NOMO-1 (cell line): ENCODE measurements around the gene IL3.

ENCODE experiments used
- DNase-seq, 2 experiments: peaks; one replicate each; lab custom pipeline; 2025; ENCODE audit not compliant: unreplicated experiment in 2 of 2; lab: John Stamatoyannopoulos, UW

The IL3 gene

DNA sequence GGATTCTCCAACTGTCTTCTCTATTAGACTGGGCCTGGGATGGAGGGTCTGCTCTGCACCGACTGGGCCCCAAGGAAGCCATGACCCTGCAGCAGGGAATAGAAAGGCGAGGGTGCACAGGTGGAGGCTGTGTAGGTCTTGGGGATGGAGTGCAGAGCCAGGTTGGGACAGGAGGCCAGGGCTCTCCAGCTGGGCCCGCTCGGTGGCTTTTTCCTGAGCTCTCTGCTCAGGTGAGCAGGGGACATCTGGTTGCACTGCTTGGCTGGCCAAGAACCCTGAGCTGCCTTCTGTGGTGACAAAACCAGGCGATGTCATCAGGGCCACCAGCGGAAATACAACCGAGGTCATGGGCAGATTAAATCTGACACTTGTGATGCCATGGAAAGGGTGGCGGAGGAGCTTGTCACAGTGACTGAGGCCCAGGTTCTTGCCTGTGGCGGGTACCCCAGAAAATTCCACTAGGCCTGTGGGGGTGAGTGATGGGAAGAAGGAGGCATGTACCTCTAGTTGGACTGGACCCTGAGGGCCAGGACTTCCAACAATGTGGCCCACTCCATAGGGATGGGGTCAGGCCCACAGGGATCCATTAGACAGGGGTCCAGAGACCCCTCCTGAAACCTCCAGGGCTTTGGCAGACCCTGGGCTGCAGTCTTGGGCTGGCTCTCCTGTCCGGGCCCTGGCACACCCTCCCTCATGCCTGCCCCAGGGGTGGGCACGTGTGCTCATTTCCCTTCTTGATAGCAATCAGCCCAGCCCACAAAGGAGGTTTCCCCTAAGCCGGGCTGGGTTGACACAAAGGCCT, 4.4 kb upstream of the IL3 start:
- no peak for DNase-seq

DNA sequence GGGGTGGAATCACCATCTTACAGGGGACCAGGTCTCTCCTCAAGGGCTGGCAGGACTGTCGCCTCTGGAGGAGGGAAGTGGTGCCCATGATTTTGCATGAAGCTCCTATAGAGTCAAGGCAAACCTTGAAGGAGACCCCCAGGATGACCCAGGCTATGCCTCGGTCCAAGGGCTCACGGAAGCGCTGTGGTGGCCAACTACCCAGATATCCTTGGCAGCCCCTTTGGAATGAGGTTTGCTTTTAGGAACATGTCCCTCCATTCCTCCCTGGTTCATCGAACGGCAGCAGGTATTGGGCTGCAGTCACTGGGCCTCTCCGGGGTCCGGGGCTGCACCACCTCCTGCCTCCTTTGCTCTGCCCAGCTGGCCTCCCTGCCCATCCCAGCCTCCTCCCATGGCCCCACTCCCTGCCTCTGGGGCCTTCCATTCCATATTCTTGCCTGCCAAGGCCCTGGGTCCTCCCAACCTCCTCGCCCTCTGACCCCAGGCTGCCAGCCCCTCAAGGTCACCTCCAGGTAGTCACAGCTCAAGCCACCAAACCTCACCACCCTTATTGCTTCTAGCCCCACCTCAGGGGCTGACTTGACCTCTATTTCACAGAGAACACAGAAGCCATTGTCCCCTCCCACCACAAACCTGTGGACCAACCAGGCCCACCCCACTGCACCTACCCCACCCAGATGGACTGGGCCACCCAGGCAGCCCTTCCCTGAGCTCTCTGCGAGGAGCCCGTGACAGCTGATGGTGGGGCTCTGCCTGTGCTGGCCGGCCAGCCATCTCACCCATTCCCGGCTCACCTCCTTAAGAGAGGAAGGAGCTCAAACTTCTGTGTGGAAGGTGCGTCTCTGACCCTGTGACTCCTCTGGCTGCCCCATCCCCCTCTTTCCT, 3.6 kb upstream of the IL3 start:
- no peak for DNase-seq

DNA sequence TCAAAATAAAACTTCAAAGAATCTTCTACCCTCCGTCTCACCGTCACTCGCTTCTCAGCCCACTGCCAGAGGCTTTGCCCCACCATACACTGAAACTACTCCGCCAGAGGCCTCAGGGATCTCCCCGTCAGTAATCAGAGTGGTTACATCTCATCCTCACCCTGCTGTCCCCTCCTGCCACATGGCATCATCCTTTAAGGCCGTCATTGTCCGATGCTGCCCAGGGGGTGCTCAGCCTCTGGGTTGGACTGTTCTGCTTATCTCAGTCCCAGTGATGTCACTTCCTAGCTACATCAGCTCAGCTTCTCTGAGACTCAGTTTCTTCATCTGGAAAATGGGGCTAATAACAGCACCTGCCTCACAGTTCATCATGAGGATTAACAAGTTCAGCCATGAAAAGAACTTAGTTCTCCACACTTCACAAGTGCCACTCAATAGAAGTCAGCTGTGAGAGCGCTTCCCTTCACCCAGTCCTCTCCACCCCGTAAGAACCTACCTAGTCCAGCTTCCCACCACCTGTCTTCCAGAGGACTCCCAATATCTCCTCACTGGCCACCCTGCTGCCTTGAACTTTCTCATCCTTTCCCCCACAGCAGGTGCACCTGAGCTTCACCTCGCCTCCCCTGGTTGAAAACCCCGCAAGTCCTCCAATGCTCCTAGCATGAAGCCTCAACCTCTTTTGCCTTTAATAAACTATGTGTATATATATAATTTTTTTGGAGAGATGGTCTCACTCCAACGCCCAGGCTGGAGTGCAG, 2.8 kb upstream of the IL3 start:
- DNase-seq, result no peak

DNA sequence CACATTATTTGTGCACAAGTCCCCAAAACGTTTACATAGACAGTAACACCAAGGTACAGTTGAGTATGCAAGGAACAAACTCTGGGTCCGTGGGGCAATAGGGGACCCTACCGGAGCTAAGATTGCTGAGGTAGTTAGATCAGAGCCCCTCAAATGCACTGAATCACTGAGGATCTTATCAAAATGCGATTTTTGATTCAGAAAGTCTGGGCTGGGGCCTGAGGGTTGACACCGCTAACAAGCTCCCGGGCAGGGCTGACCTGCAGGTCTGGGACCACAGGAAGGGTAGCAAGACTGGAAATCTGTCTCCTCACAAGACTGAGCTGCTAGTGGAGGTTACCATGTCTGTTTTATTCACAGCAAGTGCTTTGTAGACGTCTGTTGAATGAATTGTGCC, 1.8 kb upstream of the IL3 start:
- no peak for DNase-seq

DNA sequence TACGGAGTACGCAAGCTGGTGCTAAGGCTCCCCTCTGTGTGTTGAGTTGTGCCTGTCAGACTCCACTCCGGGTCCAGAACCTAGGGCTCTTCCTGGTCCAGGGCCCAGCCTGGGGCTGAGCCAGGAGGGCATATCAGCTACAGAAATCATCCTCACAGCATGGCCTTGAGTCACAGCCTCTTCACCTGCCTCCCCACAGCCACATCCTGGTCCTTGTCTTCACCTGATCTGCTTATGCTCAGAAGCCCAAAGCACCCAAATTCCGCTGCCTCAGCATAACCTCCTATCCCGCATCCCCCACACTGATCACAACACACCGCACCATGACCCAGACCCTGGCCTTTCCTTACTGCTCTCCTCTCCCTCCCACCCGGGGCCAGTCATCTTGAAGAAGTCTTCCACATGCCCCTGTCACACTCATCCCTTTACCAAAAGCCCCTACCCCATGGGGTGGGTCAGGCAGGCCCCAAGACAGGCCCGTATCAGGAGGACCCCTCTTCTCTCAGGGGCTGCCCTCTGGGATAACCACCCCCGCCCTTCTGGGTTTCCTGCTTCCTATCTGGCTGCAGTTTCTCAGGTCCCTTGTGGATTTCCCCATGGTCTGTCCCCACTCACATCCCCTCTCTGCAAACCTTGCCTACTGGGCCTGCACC, 1.3 kb upstream of the IL3 start:
- DNase-seq, result no peak

DNA sequence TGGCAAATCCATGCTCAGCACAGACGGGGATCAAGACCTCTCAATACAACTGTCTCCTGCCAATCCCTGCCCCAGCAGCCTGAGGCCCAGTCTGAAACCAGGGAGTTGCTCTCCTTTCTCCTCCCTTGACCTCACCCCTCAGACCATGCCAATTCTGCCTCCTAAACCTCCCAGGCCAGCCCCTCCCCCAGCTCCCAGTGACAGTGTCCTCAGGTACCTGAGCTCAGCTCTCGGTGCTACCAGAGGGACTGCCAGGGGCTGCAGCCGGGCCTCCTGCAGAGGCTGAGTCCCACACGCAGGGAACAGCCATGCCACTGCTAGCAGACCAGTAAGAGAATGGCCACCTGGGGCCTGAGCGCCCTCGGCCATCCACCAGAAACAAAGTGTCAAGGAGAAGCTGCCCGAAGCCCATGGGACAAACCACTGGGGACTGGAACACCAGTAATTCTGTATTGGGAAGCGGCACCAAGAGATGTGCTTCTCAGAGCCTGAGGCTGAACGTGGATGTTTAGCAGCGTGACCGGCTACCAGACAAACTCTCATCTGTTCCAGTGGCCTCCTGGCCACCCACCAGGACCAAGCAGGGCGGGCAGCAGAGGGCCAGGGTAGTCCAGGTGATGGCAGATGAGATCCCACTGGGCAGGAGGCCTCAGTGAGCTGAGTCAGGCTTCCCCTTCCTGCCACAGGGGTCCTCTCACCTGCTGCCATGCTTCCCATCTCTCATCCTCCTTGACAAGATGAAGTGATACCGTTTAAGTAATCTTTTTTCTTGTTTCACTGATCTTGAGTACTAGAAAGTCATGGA, 557 bp upstream of the IL3 start:
- no peak for DNase-seq

DNA sequence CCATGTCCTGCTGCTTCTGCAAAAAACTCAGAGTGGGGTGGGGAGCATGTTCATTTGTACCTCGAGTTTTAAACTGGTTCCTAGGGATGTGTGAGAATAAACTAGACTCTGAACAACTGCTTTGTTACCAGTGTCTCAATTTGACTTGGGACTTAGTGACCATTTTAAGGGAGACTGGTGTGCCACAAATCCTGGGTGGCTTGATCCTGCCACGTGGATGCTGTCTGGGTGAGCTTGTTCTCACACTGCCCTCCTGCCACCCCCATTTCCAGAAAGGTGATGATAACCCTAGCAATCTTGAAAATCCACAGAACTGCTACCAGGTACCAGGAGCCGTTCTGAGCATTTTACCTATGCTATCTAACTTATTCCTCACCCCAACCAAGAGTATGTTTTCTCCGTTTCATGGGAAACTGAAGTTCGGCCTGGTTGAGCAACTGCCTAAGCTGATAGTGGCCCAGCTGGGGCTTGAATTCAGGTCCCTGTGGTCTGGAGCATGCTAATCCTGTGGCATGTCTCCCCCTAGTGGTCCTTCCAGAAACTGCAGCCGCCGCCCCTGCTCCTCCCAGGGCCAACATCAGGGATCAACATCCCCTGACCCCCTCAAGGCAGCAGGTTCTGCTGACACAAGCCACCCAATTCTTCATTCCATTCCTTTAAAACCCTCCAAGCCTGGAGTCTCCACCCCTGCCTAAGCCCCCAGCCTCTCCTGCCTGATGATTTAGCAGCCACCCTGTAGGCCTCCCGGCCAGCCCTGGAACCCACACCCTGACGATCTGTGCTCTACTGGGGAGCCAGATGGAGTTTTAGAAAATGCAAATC, 2.8 kb downstream of the IL3 start:
- peak; percentile 42 to 52 for DNase-seq

DNA sequence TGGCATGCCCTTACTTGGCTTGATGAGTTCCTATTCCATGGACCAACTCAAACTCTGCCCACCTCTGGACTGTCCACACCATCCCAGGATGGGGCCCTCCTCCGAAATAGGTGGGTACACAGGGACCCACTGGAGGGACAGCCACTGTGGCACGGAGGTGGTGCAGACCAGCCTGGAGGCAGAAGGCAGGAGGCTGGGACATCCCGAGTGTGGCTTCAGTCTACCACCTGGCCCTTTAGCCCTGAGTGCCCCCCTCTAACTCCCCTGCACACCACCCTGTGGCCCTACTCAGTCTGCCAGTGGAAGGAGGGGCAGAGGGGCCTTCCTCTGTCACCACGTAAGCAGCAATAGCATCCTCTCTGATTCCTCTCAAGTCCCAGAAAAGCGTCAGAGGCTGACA, 3.7 kb downstream of the IL3 start:
- DNase-seq, result no peak

DNA sequence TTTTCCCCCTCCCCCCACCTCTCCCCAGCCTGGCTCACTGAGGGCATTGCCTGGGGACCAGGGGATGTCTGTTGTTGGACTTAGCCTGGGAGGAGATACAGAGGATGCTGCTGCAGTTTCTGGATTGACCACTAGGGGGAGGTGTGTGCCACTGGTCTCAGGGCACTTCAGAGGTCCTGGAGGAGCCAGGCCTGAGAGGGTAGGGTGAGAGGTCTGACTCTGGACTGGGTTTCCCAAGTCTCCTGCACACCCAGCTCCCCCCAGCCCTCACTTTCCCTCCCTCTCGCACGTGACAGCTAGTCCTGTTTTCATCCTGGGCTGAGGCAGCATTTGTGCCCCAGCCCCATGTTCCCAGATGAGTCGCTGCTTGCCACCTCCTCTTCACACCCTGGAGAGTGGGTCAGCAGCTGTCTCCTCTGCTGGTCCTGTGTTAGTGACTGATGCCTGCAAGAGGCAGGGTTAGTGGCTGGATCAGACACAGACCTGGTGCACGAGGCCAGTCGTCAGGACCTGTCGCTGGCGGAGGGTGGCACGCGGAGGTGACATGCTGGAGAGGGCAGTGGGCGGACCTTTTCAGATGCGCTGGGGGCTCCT, 4.4 kb downstream of the IL3 start:
- DNase-seq, result peak; percentile 57 to 59

DNA sequence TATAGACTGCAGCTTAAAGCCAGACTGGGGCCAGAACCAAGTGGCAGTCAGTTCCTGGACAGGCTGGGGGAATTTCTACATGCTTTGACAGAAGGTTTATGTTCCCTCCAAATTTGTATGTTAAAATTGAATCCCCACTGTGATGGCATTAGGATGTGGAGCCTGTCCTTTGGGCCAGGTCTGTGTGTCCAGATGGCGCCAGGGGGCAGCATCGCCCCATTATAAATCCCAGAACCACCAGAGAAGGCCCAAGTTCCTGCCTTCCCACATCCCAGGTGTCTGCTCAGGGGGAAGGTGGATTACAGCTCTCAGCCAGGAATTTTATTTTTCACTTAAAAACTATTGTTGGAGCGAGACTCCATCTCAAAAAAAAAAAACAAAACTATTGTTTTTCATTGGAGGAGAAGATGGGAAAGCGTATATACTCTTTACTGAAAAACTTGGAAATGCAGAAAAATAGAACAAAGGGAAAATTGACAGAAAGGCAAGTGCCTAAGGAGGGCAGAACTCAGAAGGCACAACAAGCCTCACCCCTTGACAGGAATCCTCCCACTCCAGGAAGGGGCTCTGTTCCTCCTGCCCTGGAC, 5.0 kb downstream of the IL3 start:
- DNase-seq, result peak; percentile 25 to 47

DNA sequence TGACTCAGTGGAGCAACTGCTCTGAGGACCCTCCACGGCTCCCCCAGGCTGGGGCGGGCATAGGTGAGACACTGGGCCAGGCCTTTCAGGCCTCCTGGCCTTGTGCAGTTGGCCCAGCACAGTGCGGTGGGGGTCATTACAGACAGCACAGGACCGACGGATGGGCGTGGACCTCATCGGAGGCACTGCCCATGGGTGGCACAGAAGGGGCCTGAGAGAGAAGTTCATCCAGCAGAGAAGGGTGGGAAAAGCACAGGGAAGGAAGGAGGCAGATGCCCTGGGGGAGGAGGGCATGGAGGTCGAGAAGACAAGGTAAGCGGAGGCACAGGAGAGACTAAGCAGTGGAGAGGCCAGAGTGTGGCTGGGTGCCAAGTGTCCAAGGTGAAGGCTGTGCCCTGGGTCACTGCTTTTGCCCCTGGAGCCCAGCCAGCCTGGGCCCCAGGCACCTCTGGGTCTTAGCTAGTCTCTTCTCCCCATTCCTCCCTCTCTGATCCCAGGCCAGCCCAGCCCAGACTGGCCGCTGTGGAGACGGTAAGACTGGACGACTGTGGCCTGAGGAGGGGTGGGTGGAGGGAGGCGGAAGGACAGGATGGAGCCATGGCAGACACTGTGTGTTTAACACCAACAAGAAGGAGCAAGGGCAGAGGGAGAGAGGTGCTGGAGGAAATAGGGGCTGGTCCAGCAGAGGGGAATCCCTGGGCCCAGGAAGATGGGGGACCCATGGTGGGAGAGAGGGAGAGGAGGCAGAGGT, 5.7 kb downstream of the IL3 start:
- DNase-seq, result no peak

DNA sequence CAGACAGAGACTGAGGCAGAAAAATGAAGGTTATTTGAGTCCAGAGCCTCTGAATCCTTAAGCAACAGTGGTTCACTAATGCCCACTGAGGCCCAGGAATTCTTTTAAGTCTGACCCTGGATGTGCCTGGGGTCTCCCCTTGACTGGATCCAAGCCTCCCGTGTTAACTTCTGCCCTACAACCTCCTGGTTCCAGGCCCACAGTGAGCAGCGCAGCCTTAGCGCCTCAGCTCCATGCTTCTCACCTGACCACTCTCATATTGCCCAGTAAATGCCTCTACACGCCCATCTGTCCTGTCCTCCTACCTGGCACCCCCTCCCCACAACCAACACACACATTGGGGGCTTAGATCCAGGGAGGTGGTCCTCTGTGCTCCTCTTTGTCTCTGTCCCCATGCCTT, 6.4 kb downstream of the IL3 start:
- DNase-seq, result no peak

DNA sequence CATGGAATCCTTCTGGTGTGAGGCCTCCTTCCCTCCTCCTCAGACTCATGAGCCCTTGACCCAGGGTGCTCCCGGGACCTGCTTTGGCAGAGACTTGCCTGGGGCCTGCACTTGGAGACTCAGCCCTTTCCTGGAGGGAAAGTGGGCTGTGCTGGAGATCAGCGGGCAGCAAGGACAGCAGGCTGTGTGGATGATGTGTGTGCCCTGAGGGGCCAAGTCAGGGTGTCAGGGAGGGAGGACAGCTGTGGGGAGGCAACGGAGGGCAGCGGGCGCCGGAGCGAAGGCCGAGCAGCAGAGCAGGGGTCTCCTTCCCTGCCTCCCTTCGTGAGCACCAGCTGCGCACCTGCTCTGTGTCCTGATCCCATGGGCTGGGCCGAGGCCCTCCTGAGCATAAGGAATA, 7.0 kb downstream of the IL3 start:
- no peak for DNase-seq

DNA sequence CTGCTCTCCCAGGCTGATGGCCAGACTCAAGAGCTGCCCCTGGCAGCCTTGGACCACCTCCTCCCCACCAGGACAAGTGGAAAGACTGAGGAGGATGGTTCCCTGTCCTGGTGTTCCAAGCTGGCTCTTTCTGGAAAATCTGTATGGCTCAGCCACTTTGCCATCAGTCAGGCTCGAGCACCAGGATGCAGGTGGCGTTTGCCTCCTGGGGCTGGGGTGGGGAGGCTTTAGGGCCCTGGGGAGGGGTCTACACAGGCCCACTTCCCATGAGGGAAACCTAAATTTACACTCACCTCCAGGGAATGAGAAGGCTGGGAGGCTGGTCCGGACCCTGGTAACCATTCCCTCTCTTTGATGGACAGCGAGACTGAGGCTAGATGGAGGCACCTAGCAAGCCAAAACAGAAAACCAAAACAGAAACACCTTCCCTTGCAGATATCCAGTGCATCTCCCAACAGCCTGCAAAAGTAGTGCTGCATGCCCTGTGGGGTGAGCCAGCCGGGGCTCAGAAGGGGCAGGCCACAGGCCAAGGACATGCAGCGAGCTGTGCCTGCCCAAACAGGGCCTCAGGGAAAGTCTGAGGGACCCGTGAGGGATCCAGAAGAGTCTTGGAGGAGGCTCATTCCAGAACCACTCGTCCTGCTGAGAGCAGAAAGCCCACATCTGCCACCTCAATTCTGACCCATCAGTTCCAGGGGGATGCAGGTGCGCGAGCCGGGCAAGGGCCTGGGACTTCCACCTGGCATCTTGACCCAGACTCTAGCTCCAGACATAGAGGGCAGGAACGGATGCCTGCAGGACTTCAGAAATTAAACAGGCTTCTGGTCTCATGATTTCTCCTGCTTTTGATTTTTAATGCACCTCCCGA, 7.7 kb downstream of the IL3 start:
- DNase-seq, result no peak

DNA sequence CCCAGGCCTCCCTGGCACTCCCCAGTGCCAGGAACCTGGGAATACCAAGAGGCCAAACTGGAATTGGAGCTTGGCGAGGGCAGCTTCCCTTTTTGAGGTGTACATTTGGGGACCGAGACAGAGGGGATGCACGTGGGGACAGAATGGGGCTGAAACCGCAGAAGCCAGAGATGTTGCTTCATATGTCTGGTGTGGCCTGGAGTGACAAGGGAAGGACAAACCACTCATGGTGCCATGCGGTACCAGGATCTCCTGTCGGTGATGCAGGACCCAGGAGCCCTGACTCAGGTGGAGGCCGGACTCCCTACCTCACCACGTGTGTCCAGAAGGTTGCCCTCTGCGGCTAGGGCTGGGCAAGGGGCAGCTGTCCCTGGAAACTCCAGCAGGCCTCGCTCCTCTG, 9.1 kb downstream of the IL3 start:
- DNase-seq, result peak; percentile 55 to 69

DNA sequence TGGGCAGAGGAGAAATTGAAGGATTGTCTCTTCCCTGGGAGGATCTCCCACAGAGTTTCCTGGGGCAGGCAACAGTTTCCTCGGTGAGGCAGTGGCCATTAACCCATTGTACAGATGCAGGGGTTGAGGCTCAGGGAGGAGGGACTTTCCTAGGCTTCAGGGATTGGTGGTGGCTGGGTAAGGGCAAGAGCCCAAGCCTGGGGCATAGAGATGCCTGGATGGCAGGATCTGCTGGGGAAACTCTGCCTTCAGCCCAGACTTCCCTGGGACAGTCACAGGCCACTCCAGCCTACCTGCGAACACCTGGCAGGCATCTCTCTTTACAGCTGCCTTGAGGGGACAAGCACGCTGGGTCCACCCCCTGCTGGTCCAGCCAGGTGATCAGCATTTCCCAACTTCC, 9.5 kb downstream of the IL3 start:
- DNase-seq, result no peak
